H1 (cell line): ENCODE results near the gene CDON. TPM values are rescaled to one million over a fixed set of nuclear protein-coding genes. Genes with fewer than 3 reads are reported as not detected.

Experiments used
- CTCF ChIA-PET: fragments of 300-600 bp; sonication (Branson Sonifier 250); formaldehyde crosslinking; loops from one replicate; lab custom pipeline; 2021; ENCODE audit not compliant: partially characterized antibody; lab: Charles Lee
- POLR2A ChIA-PET: fragments of 300-600 bp; sonication (Branson Sonifier 250); formaldehyde crosslinking; loops from one replicate; lab custom pipeline; 2021; ENCODE audit warnings: inconsistent platforms; ENCODE audit not compliant: partially characterized antibody; lab: Charles Lee
- DNase-seq, 2 experiments: peaks; one replicate each; pipeline versions ENCODE4 v3.0.0 to v3.0.0-alpha.2; 2010 to 2022; ENCODE audit warnings: low spot score in 2 of 2, low read depth in 1 of 2, mixed read lengths in 1 of 2
- FAIRE-seq: peaks from 2 replicates; lab custom pipeline; 2011; peaks lifted over from hg19 to GRCh38; lab: Jason Lieb, UNC
- H2AFZ ChIP-seq: 2 replicates; pipeline ENCODE4 v1.8.1; 2012; ENCODE audit warnings: low read length, inconsistent platforms
- H2AK5ac ChIP-seq: 2 replicates; pipeline ENCODE4 v1.6.1; 2013; ENCODE audit warnings: low read depth, low read length
- H2BK120ac ChIP-seq: replicated peaks from 2 replicates; pipeline ENCODE3; 2013; ENCODE audit warnings: low read depth, low read length, inconsistent platforms
- H2BK12ac ChIP-seq: 2 replicates; pipeline ENCODE4 v1.6.1; 2013; ENCODE audit warnings: low read depth, low read length
- H2BK15ac ChIP-seq: 2 replicates; pipeline ENCODE4 v1.6.1; 2013; ENCODE audit warnings: low read length
- H2BK20ac ChIP-seq: 2 replicates; pipeline ENCODE4 v1.6.1; 2013; ENCODE audit warnings: low read length
- H2BK5ac ChIP-seq: 2 replicates; pipeline ENCODE4 v1.6.1; 2013; ENCODE audit warnings: low read depth, low read length
- H3K14ac ChIP-seq: 2 replicates; pipeline ENCODE4 v1.6.1; 2013; ENCODE audit warnings: inconsistent platforms; ENCODE audit not compliant: insufficient read length
- H3K18ac ChIP-seq: 2 replicates; pipeline ENCODE4 v1.6.1; 2013; ENCODE audit warnings: low read length; ENCODE audit errors: extremely low read depth
- H3K23ac ChIP-seq: 2 replicates; pipeline ENCODE4 v1.6.1; 2013; ENCODE audit warnings: inconsistent platforms; ENCODE audit not compliant: insufficient read length
- H3K23me2 ChIP-seq: 2 replicates; pipeline ENCODE4 v1.6.1; 2013; ENCODE audit warnings: low read depth, low read length
- H3K27ac ChIP-seq: 2 replicates; pipeline ENCODE4 v1.6.1; 2011; ENCODE audit warnings: low read depth, low read length, inconsistent platforms
- H3K27me3 ChIP-seq, 4 experiments: replicated peaks in 1 of 4; 1 replicate in 1 of 4; 2 replicates in 3 of 4; pipeline versions ENCODE4 v1.6.1 to v1.8.1; 2011 to 2013; ENCODE audit warnings: low read length in 3 of 4, mild to moderate bottlenecking in 3 of 4, inconsistent platforms in 2 of 4, mixed read lengths in 2 of 4, moderate library complexity in 1 of 4; ENCODE audit not compliant: control insufficient read depth in 3 of 4, insufficient read depth in 3 of 4; ENCODE audit errors: extremely low read depth in 1 of 4
- H3K36me3 ChIP-seq, 4 experiments: 2 replicates each; pipeline versions ENCODE4 v1.6.1 to v1.8.1; 2011 to 2013; ENCODE audit warnings: mild to moderate bottlenecking in 4 of 4, low read length in 3 of 4, moderate library complexity in 2 of 4, control low read depth in 1 of 4, inconsistent platforms in 1 of 4; ENCODE audit not compliant: insufficient read depth in 4 of 4, control insufficient read depth in 2 of 4
- H3K4ac ChIP-seq: replicated peaks from 2 replicates; pipeline ENCODE3; 2013; ENCODE audit warnings: low read length, low read depth, mixed read lengths, inconsistent platforms; ENCODE audit not compliant: insufficient read length
- H3K4me1 ChIP-seq, 4 experiments: replicated peaks in 1 of 4; 1 replicate in 1 of 4; 2 replicates in 3 of 4; pipeline versions ENCODE4 v1.6.1 to v1.8.1; 2011 to 2013; ENCODE audit warnings: low read length in 3 of 4, inconsistent platforms in 2 of 4, mixed read lengths in 1 of 4; ENCODE audit not compliant: insufficient read depth in 4 of 4, control insufficient read depth in 3 of 4
- H3K4me2 ChIP-seq, 2 experiments: 2 replicates each; pipeline versions ENCODE4 v1.6.1 to v1.8.1; 2011 to 2013; ENCODE audit warnings: low read depth in 2 of 2, low read length in 2 of 2, control low read depth in 1 of 2, inconsistent platforms in 1 of 2, mild to moderate bottlenecking in 1 of 2; ENCODE audit not compliant: insufficient read depth in 1 of 2
- H3K4me3 ChIP-seq, 4 experiments: fragments of 200-600, 300-600 bp in 1 of 4; sonication (generic), shearing (Covaris generic), sonication (Bioruptor Twin) in 1 of 4; 2 replicates each; pipeline versions ENCODE4 v1.5.1 to v1.8.1; 2011 to 2016; ENCODE audit warnings: low read length in 4 of 4, low read depth in 3 of 4, control low read depth in 2 of 4, inconsistent platforms in 2 of 4, mild to moderate bottlenecking in 2 of 4, mixed read lengths in 1 of 4, moderate library complexity in 1 of 4; ENCODE audit not compliant: insufficient read depth in 2 of 4; ENCODE audit errors: extremely low read depth in 1 of 4
- H3K56ac ChIP-seq: replicated peaks from 2 replicates; pipeline ENCODE3; 2013; ENCODE audit warnings: low read depth, mild to moderate bottlenecking, mixed read lengths, low read length, inconsistent platforms; ENCODE audit not compliant: insufficient read length
- H3K79me1 ChIP-seq: 2 replicates; pipeline ENCODE4 v1.6.1; 2013; ENCODE audit warnings: low read depth, low read length, control low read depth
- H3K79me2 ChIP-seq, 2 experiments: 2 replicates each; pipeline versions ENCODE4 v1.6.1 to v1.8.1; 2012 to 2013; ENCODE audit warnings: low read length in 2 of 2, mild to moderate bottlenecking in 2 of 2, inconsistent platforms in 1 of 2; ENCODE audit not compliant: insufficient read depth in 2 of 2, control insufficient read depth in 1 of 2
- H3K9ac ChIP-seq, 4 experiments: replicated peaks in 1 of 4; 1 replicate in 1 of 4; 2 replicates in 3 of 4; pipeline versions ENCODE4 v1.6.1 to v1.8.1; 2011 to 2013; ENCODE audit warnings: low read depth in 3 of 4, low read length in 3 of 4, control low read depth in 2 of 4, mild to moderate bottlenecking in 2 of 4, moderate library complexity in 2 of 4, inconsistent platforms in 1 of 4; ENCODE audit errors: extremely low read depth in 1 of 4
- H3K9me3 ChIP-seq, 2 experiments: 2 replicates each; pipeline versions ENCODE4 v1.6.1 to v1.8.1; 2012 to 2013; ENCODE audit warnings: mild to moderate bottlenecking in 2 of 2, moderate library complexity in 2 of 2, control low read depth in 1 of 2, inconsistent platforms in 1 of 2, low read depth in 1 of 2, low read length in 1 of 2, mixed read lengths in 1 of 2; ENCODE audit not compliant: insufficient read depth in 2 of 2
- H4K20me1 ChIP-seq, 2 experiments: replicated peaks in 1 of 2; 2 replicates each; pipeline versions ENCODE3 to v1.8.1; 2011 to 2013; ENCODE audit warnings: inconsistent platforms in 2 of 2, low read length in 2 of 2, mild to moderate bottlenecking in 1 of 2; ENCODE audit not compliant: insufficient read depth in 2 of 2, control insufficient read depth in 1 of 2
- H4K5ac ChIP-seq: 2 replicates; pipeline ENCODE4 v1.6.1; 2013; ENCODE audit warnings: low read length, low read depth, mixed read lengths, inconsistent platforms; ENCODE audit not compliant: insufficient read length
- H4K8ac ChIP-seq: 2 replicates; pipeline ENCODE4 v1.8.0; 2013; ENCODE audit warnings: mild to moderate bottlenecking, moderate library complexity, low read length, inconsistent platforms; ENCODE audit not compliant: insufficient read depth; ENCODE audit errors: extremely low read depth
- H4K91ac ChIP-seq: replicated peaks from 2 replicates; pipeline ENCODE3; 2013; ENCODE audit warnings: low read length, mixed read lengths, inconsistent platforms; ENCODE audit not compliant: insufficient read length
- CHD1 ChIP-seq: IDR thresholded peaks from 2 replicates; pipeline ENCODE4 v1.6.1; 2012; ENCODE audit warnings: low read depth, low read length, improper control_type of control experiment
- E2F6 ChIP-seq: IDR thresholded peaks from 2 replicates; pipeline ENCODE4 v1.6.1; 2012; ENCODE audit warnings: inconsistent platforms
- EGR1 ChIP-seq: IDR thresholded peaks from 2 replicates; pipeline ENCODE4 v1.6.1; 2011; ENCODE audit warnings: low read depth, low read length, borderline replicate concordance
- EP300 ChIP-seq, 2 experiments: IDR thresholded peaks; 1 replicate in 1 of 2; 2 replicates in 1 of 2; pipeline ENCODE4 v1.6.1; 2011 to 2012; ENCODE audit warnings: low read depth in 2 of 2, low read length in 2 of 2, mild to moderate bottlenecking in 2 of 2, borderline replicate concordance in 1 of 2, inconsistent platforms in 1 of 2, moderate library complexity in 1 of 2
- FOSL1 ChIP-seq: IDR thresholded peaks from 2 replicates; pipeline ENCODE4 v1.6.1; 2011; ENCODE audit warnings: mild to moderate bottlenecking, low read depth, low read length, moderate library complexity; ENCODE audit not compliant: insufficient read depth
- KDM5A ChIP-seq: fragments of 200-600 bp; IDR thresholded peaks from 2 replicates; pipeline ENCODE4 v1.7.1; 2012; ENCODE audit warnings: mild to moderate bottlenecking, low read length, inconsistent platforms, mixed read lengths
- POLR2AphosphoS5 ChIP-seq: IDR thresholded peaks from 2 replicates; pipeline ENCODE4 v1.6.1; 2011; ENCODE audit warnings: low read depth, low read length
- RNF2 ChIP-seq: fragments of 200-900, 300-1000 bp; sonication (generic); IDR thresholded peaks from 2 replicates; pipeline ENCODE4 v1.7.1; 2016; ENCODE audit warnings: borderline replicate concordance, low read depth, mild to moderate bottlenecking, antibody characterized with exemption, low read length; ENCODE audit not compliant: poor library complexity, severe bottlenecking; ENCODE audit errors: missing control alignments
- SIRT6 ChIP-seq: IDR thresholded peaks from one replicate; pipeline ENCODE4 v1.7.1; 2012; ENCODE audit warnings: low read length, inconsistent platforms
- SUZ12 ChIP-seq: fragments of 200-600 bp; sonication (generic); IDR thresholded peaks from 2 replicates; pipeline ENCODE4 v1.6.1; 2012; ENCODE audit warnings: mild to moderate bottlenecking, inconsistent platforms, low read length, moderate library complexity, mixed read lengths
- TAF1 ChIP-seq: IDR thresholded peaks from 2 replicates; pipeline ENCODE4 v1.6.1; 2011; ENCODE audit warnings: mild to moderate bottlenecking, low read depth, low read length
- TAF7 ChIP-seq: optimal IDR thresholded peaks from 2 replicates; pipeline ENCODE3; 2011; ENCODE audit warnings: low read depth, mild to moderate bottlenecking, inconsistent platforms, low read length, moderate library complexity, borderline replicate concordance
- ZNF274 ChIP-seq: IDR thresholded peaks from 2 replicates; pipeline ENCODE4 v1.7.0; 2012; ENCODE audit warnings: low read length, borderline replicate concordance; ENCODE audit errors: extremely low read depth
- WGBS, 2 experiments: shearing (Covaris generic) in 1 of 2; methylation state at CpG; one replicate each; pipeline versions ENCODE4 v1.1.6 to v1.1.7; 2013 to 2015; ENCODE audit warnings: low lambda C conversion rate in 2 of 2, mixed read lengths in 2 of 2, inconsistent platforms in 1 of 2, low coverage in 1 of 2, missing lambda C conversion rate in 1 of 2; ENCODE audit not compliant: insufficient replicate concordance in 2 of 2, insufficient coverage in 1 of 2, insufficient read length in 1 of 2; ENCODE audit errors: extremely low coverage in 1 of 2, missing lambda C conversion rate in 1 of 2; 5-methylcytosine and 5-hydroxymethylcytosine counted together
- polyA plus RNA-seq, 7 experiments: library from polyadenylated mRNA; depleted of rRNA in 3 of 7; stranded (reverse) in 5 of 7; unstranded in 2 of 7; fragments of >200 nt in 5 of 7; fragments of 200-250 nt in 2 of 7; gene quantifications; 1 replicate in 5 of 7; 2 replicates in 1 of 7; 4 replicates in 1 of 7; pipeline versions ENCODE4 v1.2.1 to v1.2.3, GENCODE V29; 2011 to 2013; ENCODE audit warnings: missing spikeins in 2 of 7, mixed read lengths in 2 of 7
- total RNA-seq: library from RNA; stranded (reverse); fragmentation: NEBNext Ultra II Directional; extraction: Animal tissue kit (Norgen Biotek cat#: 25700); gene quantifications from 2 replicates; pipeline ENCODE4 v1.2.1, GENCODE V29; 2021

CDON gene
- total and polyA plus RNA-seq, 2 of the 8 experiments (the other 6 are each of a cell fraction or from before 2014, with no cell fraction given), result 11.0 to 32.5 TPM

GRCh38 chr11:125925804-125926203 is 136.9 kb downstream of the CDON start:
- no peak for FAIRE-seq
- no peak overlapping the region for H2BK5ac ChIP-seq
- H3K9ac ChIP-seq, result no peak overlapping the region
- no peak overlapping the region for H3K4ac ChIP-seq
- no peaks in the 10 kb centered on the region for H4K20me1 ChIP-seq
- no peak overlapping the region for H3K4me3 ChIP-seq
- no peak overlapping the region for H3K56ac ChIP-seq
- no peaks in the 10 kb centered on the region; a peak in 3 of 7 replicates for H3K4me1 ChIP-seq
- DNase-seq, result no peak
- no peak overlapping the region for H2AK5ac ChIP-seq
- H3K23me2 ChIP-seq, result no peaks in the 10 kb centered on the region
- H3K79me1 ChIP-seq, result no peaks in the 10 kb centered on the region
- no peak overlapping the region for H3K23ac ChIP-seq
- H3K27me3 ChIP-seq, result no peaks in the 10 kb centered on the region
- no peaks in the 10 kb centered on the region for H3K36me3 ChIP-seq
- ChIA-PET POLR2A (interaction anchor here (0.6 to 1.2 kb wide), 3 partner anchors 17 to 264 kb away, joined by 3 read pairs; no protein-coding TSS in a partner anchor), CTCF (interaction anchor here (0.5 to 5.8 kb wide), 7 partner anchors 12 to 703 kb away, joined by 3 to 118 read pairs (median 10); no protein-coding TSS in a partner anchor)
- no peak overlapping the region for H3K14ac ChIP-seq
- H2BK120ac ChIP-seq, result no peak overlapping the region
- H3K27ac ChIP-seq, result no peak overlapping the region
- no peak overlapping the region for H2BK15ac ChIP-seq
- H4K91ac ChIP-seq, result no peak overlapping the region
- H4K5ac ChIP-seq, result no peak overlapping the region
- no peaks in the 10 kb centered on the region for H3K79me2 ChIP-seq
- H2BK20ac ChIP-seq, result no peak overlapping the region
- no peak overlapping the region for H2AFZ ChIP-seq
- no peak overlapping the region for H3K4me2 ChIP-seq
- H3K18ac ChIP-seq, result no peak overlapping the region
- no peaks in the 10 kb centered on the region for H3K9me3 ChIP-seq
- 84% methylated on average over 3 of the region's 3 CpGs; no CpG with 5 or more reads in 1 of the 2 experiments for WGBS, 2 experiments
- H2BK12ac ChIP-seq, result no peak overlapping the region
- no peak overlapping the region for H4K8ac ChIP-seq
- TF ChIP-seq EP300 (IDR thresholded peaks at IDR 0.05; ENCODE audit: borderline replicate concordance in 1 of 2, low read depth in 2 of 2, low read length in 2 of 2) (no peak), EGR1 (no peak), KDM5A (no peak), TAF7 (no peak), TAF1 (no peak), POLR2AphosphoS5 (no peak), E2F6 (no peak), FOSL1 (no peak), ZNF274 (no peak), RNF2 (no peak), SIRT6 (no peak), SUZ12 (no peak), CHD1 (no peak)
